HepG2 (cell line): ENCODE data around the gene PELI3. TPM values are rescaled to one million over a fixed set of nuclear protein-coding genes. Genes with fewer than 3 reads are reported as not detected.

Source experiments
- ATAC-seq: fragments of 200-7000 bp; cut with Tn5 transposase; 3 replicates; pipeline ENCODE4 v1.9.1; 2020; ENCODE audit warnings: mild to moderate bottlenecking, moderate library complexity
- BruUV-seq: library from RNA; stranded (reverse); fragments of 400-500 nt; replicated peaks from 2 replicates; lab custom pipeline; 2021; lab: Mats Ljungman, UMichigan
- CTCF ChIA-PET: fragments of 300-600 bp; formaldehyde crosslinking; extraction: SDS; loops from one replicate; lab custom pipeline; 2021; ENCODE audit warnings: low total read pairs, inconsistent platforms, low intra/inter-chr PET ratio; lab: Yijun Ruan, JAX
- POLR2A ChIA-PET: fragments of 350-600 bp; sonication (Branson Sonifier 250); formaldehyde crosslinking; loops from one replicate; lab custom pipeline; 2020; ENCODE audit warnings: antibody characterized with exemption, inconsistent platforms; lab: Yijun Ruan, JAX
- DNase-seq: peaks from one replicate; pipeline ENCODE4 v3.0.0-alpha.2; 2015; ENCODE audit warnings: low spot score
- FAIRE-seq: peaks from 3 replicates; lab custom pipeline; 2011; peaks lifted over from hg19 to GRCh38; lab: Jason Lieb, UNC
- H2AFZ ChIP-seq: one replicate; pipeline ENCODE4 v1.6.1; 2011; ENCODE audit warnings: low read length, inconsistent platforms
- H3K27ac ChIP-seq: fragments of 300-600 bp; 3 replicates; pipeline ENCODE4 v1.8.0; 2011; ENCODE audit warnings: mixed run types, mild to moderate bottlenecking, mixed read lengths, low read length, inconsistent platforms; ENCODE audit not compliant: insufficient read depth; ENCODE audit errors: extremely low read length
- H3K27me3 ChIP-seq, 2 experiments: fragments of 200-600 bp in 1 of 2; 2 replicates in 1 of 2; 3 replicates in 1 of 2; pipeline versions ENCODE4 v1.6.0 to v1.8.0; 2011; ENCODE audit warnings: low read length in 2 of 2, mild to moderate bottlenecking in 2 of 2, moderate library complexity in 2 of 2, inconsistent platforms in 1 of 2; ENCODE audit not compliant: insufficient read depth in 2 of 2, control insufficient read depth in 1 of 2
- H3K36me3 ChIP-seq, 2 experiments: fragments of 200-600 bp in 1 of 2; replicated peaks in 1 of 2; 2 replicates in 1 of 2; 3 replicates in 1 of 2; pipeline versions ENCODE4 v1.5.1 to v1.8.0; 2011; ENCODE audit warnings: low read length in 2 of 2, inconsistent platforms in 1 of 2; ENCODE audit not compliant: insufficient read depth in 2 of 2, control insufficient read depth in 1 of 2
- H3K4me1 ChIP-seq: 2 replicates; pipeline ENCODE4 v1.5.1; 2012; ENCODE audit warnings: low read length, inconsistent platforms; ENCODE audit not compliant: insufficient read depth
- H3K4me2 ChIP-seq: 2 replicates; pipeline ENCODE4 v1.6.0; 2011; ENCODE audit warnings: low read depth, low read length, inconsistent platforms
- H3K4me3 ChIP-seq, 3 experiments: fragments of 200-600 bp in 1 of 3; sonication (generic), shearing (Covaris generic) in 1 of 3; replicated peaks in 1 of 3; 2 replicates each; pipeline ENCODE4 v1.5.1; 2011 to 2016; ENCODE audit warnings: low read length in 3 of 3, inconsistent platforms in 2 of 3, low read depth in 2 of 3, mild to moderate bottlenecking in 2 of 3, control low read depth in 1 of 3, mixed read lengths in 1 of 3; ENCODE audit not compliant: insufficient read depth in 1 of 3
- H3K79me2 ChIP-seq: one replicate; pipeline ENCODE4 v1.6.1; 2011; ENCODE audit warnings: low read length, inconsistent platforms; ENCODE audit not compliant: insufficient read depth
- H3K9ac ChIP-seq: 2 replicates; pipeline ENCODE4 v1.6.0; 2011; ENCODE audit warnings: mild to moderate bottlenecking, low read depth, low read length, inconsistent platforms; ENCODE audit not compliant: insufficient read depth
- H3K9me3 ChIP-seq: 2 replicates; pipeline ENCODE4 v1.5.1; 2012; ENCODE audit warnings: mild to moderate bottlenecking, low read length
- H4K20me1 ChIP-seq: 2 replicates; pipeline ENCODE4 v1.6.0; 2011; ENCODE audit warnings: inconsistent platforms, mild to moderate bottlenecking, low read length, moderate library complexity; ENCODE audit not compliant: insufficient read depth
- AGO1 ChIP-seq: fragments of 200-400 bp; formaldehyde crosslinking; IDR thresholded peaks from 2 replicates; pipeline ENCODE4 v1.6.1; 2017; ENCODE audit warnings: mild to moderate bottlenecking, low read depth, low read length, moderate library complexity; ENCODE audit not compliant: poor library complexity, severe bottlenecking
- AGO2 ChIP-seq: fragments of 200-400 bp; formaldehyde crosslinking; optimal IDR thresholded peaks from 2 replicates; pipeline ENCODE3; 2017; ENCODE audit warnings: mild to moderate bottlenecking, low read depth, low read length, moderate library complexity
- MAFK ChIP-seq, 2 experiments: IDR thresholded peaks in 1 of 2; conservative IDR thresholded peaks in 1 of 2; 2 replicates each; pipeline ENCODE4 v1.6.1; 2011; ENCODE audit warnings: improper control_type of control experiment in 2 of 2, low read length in 2 of 2
- POLR2A ChIP-seq, 2 experiments: IDR thresholded peaks; 2 replicates each; pipeline ENCODE4 v1.6.1; 2011; ENCODE audit warnings: low read depth in 2 of 2, low read length in 2 of 2, mild to moderate bottlenecking in 1 of 2, moderate library complexity in 1 of 2; ENCODE audit not compliant: insufficient read depth in 1 of 2
- SIX1 ChIP-seq: sonication (generic); formaldehyde crosslinking; IDR thresholded peaks from 2 replicates; pipeline ENCODE4 v1.4.0; 2020; ENCODE audit warnings: missing genetic modification reagents, borderline replicate concordance
- SRF ChIP-seq: IDR thresholded peaks from 2 replicates; pipeline ENCODE4 v1.6.1; 2011; ENCODE audit warnings: mild to moderate bottlenecking, low read depth, low read length, moderate library complexity
- ZC3H13 ChIP-seq: sonication (generic); formaldehyde crosslinking; IDR thresholded peaks from 2 replicates; pipeline ENCODE4 v1.8.1; 2023; ENCODE audit warnings: mild to moderate bottlenecking, missing genetic modification reagents, moderate library complexity
- ZNF275 ChIP-seq: sonication (generic); formaldehyde crosslinking; IDR thresholded peaks from 2 replicates; pipeline ENCODE4 v1.8.0; 2022; ENCODE audit warnings: missing genetic modification reagents, mild to moderate bottlenecking, inconsistent platforms, borderline replicate concordance
- ZNF563 ChIP-seq: sonication (generic); formaldehyde crosslinking; IDR thresholded peaks from 2 replicates; pipeline ENCODE4 v1.8.0; 2022; ENCODE audit warnings: mild to moderate bottlenecking, moderate library complexity, missing genetic modification reagents
- ZSCAN22 ChIP-seq: sonication (generic); formaldehyde crosslinking; IDR thresholded peaks from 2 replicates; pipeline ENCODE4 v1.4.0; 2020; ENCODE audit warnings: mild to moderate bottlenecking, missing genetic modification reagents
- WGBS: methylation state at CpG from one replicate; pipeline ENCODE4 v1.1.6; 2017; ENCODE audit warnings: low lambda C conversion rate; 5-methylcytosine and 5-hydroxymethylcytosine counted together
- in situ Hi-C: cut with HindIII; loops from 2 replicates; pipeline ENCODE4 v1.10.0; 2017; ENCODE audit warnings: low pct_unique_long_range_greater_than_20kb; ENCODE audit not compliant: extremely low pct_ligation_motif_present
- intact Hi-C: fragments of 100-400 bp; cut with micrococcal nuclease; formaldehyde crosslinking; loops from one replicate; pipeline ENCODE4 v1.10.0; 2022; ENCODE audit not compliant: unreplicated experiment
- polyA plus RNA-seq, 8 experiments: library from polyadenylated mRNA; depleted of rRNA in 3 of 8; stranded (reverse) in 7 of 8; unstranded in 1 of 8; fragments of >200 nt; fragmentation: Illumina TruSeq in 4 of 8; extraction: Trizol in 4 of 8; gene quantifications; 2 replicates each; pipeline versions ENCODE4 v1.2.1 to v1.2.3, GENCODE V29; 2011 to 2016; ENCODE audit warnings: low read depth in 4 of 8, missing spikeins in 1 of 8, mixed read lengths in 1 of 8; ENCODE audit not compliant: insufficient read depth in 1 of 8
- total RNA-seq, 5 experiments: library from RNA; depleted of rRNA; stranded (reverse); fragments of >200 nt; fragmentation: Illumina TruSeq; extraction: Trizol; gene quantifications; 2 replicates each; pipeline ENCODE4 v1.2.3, GENCODE V29; 2016; ENCODE audit warnings: low read depth in 1 of 5

PELI3 gene
- total and polyA plus RNA-seq, 2 of the 13 experiments (the other 11 are each of a cell fraction or from before 2014, with no cell fraction given): 2.0 to 4.0 TPM

- DNase-seq (no peak), FAIRE-seq (no peak)
These were observed 10.8 kb downstream of the PELI3 start for GRCh38 chr11:66477263-66478201.

More at GRCh38 chr11:66477263-66478201, 10.8 kb downstream of the PELI3 start:
- WGBS: 97% methylated on average over 7 of the region's 11 CpGs
- TF ChIP-seq SIX1 (CRISPR knock-in tag) (no peak), ZC3H13 (CRISPR knock-in tag) (0 out of 2 replicates have a peak, but pooled peaks have one; percentile 9), AGO1 (peak; percentile 33), SRF (no peak), POLR2A (IDR thresholded peaks at IDR 0.05; ENCODE audit: insufficient read depth in 1 of 2, low read depth in 2 of 2, low read length in 2 of 2) (0 out of 4 replicates have a peak, but pooled peaks of 1 of the 2 experiments have one; percentile 15), ZNF563 (no peak), AGO2 (peak; percentile 65), ZSCAN22 (CRISPR knock-in tag) (no peak), ZNF275 (no peak), MAFK (conservative IDR thresholded peaks at IDR 0.05 in 1 of 2, IDR thresholded peaks at IDR 0.05 in 1 of 2; ENCODE audit: low read length in 2 of 2) (no peak)
- H3K27me3 ChIP-seq: no peaks in the 10 kb centered on the region
- H3K4me2 ChIP-seq: no peak overlapping the region
- intact Hi-C loops (no loop called here), in situ Hi-C loops (no loop called here)
- ChIA-PET POLR2A (interaction anchor here (1.6 kb wide), 1 partner anchor 11 kb away, joined by 4 read pairs; the partner anchor contains the start of gene PELI3), CTCF (interaction anchor here (1.3 to 2.8 kb wide), 2 partner anchors 69 kb away, joined by 7 to 28 read pairs; no protein-coding TSS in a partner anchor)
- no peaks in the 10 kb centered on the region; the same call in 1 of the 2 replicates for H4K20me1 ChIP-seq
- no peak overlapping the region for H2AFZ ChIP-seq
- H3K4me3 ChIP-seq: no peak overlapping the region
- H3K9me3 ChIP-seq: no peaks in the 10 kb centered on the region
- no peak overlapping the region for H3K27ac ChIP-seq
- H3K4me1 ChIP-seq: peaks cover 31% of the 10 kb centered on the region
- no peak for ATAC-seq
- peaks cover 2% of the 10 kb centered on the region for H3K79me2 ChIP-seq
- peaks cover 0 to 2% of the 10 kb centered on the region in 2 experiments; a peak in 3 of 5 replicates for H3K36me3 ChIP-seq
- H3K9ac ChIP-seq: no peak overlapping the region
- BruUV-seq: no TSS peak
